ENCODE results near the gene CPEB3. TPM values are rescaled to one million over a fixed set of nuclear protein-coding genes. Genes with fewer than 3 reads are reported as not detected.

CPEB3 gene
- total and polyA plus RNA-seq, 8 donors = 2.1 to 7.0 (median 4.4) TPM

DNA sequence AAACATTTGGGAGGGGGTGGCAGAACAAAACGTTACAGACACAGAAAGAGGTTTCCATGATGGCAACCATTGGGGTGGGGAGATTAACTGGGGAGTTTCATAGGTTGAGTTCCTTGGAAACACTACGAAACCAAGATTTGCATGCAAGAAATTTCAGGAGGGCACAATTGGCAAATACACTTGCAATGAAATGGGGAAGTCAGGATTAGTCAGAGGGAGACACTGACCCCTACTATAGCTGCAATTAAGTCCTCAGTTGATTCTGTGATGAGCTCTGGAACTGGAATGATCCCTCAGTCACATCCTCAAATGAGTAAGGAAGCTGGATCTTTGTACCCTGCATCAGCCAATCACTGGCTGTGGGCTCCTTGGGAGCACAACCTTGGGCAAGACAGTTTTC, 22.1 kb downstream of the CPEB3 start:
- WGBS, 2 donors = 92 to 94% methylated on average over 2 of the region's 2 CpGs
- no peak for FAIRE-seq

GRCh38 chr10:92267343-92267742, 23.5 kb downstream of the CPEB3 start:
- Histone ChIP-seq H3K27ac (no peak overlapping the region), H3K9me3 (no peaks in the 10 kb centered on the region), H3K36me3 (no peaks in the 10 kb centered on the region), H3K27me3 (no peaks in the 10 kb centered on the region), H3K4me1 (peaks cover 0 to 2% (median 0%) of the 10 kb centered on the region in 3 donors), H3K4me3 (no peak overlapping the region)
- FAIRE-seq (no peak), DNase-seq (no peak), ATAC-seq (no peak)
- intact Hi-C loops (cut with DNase I) = no loop called here
- no peak for TF ChIP-seq CTCF (IDR thresholded peaks at IDR 0.05)

More for the DNA sequence above, 22.1 kb downstream of the CPEB3 start:
- no peaks in the 10 kb centered on the region for H3K9me3 ChIP-seq
- no peak for ATAC-seq
- no peak for DNase-seq
- H3K36me3 ChIP-seq = no peaks in the 10 kb centered on the region
- no peak for TF ChIP-seq CTCF (IDR thresholded peaks at IDR 0.05)
- H3K27ac ChIP-seq = no peak overlapping the region
- H3K4me3 ChIP-seq = no peak overlapping the region
- H3K27me3 ChIP-seq = no peaks in the 10 kb centered on the region
- intact Hi-C loops (cut with DNase I) = no loop called here
- H3K4me1 ChIP-seq = peaks cover 0 to 2% (median 0%) of the 10 kb centered on the region in 3 donors

- H3K4me1 ChIP-seq = peaks cover 0 to 2% (median 0%) of the 10 kb centered on the region in 3 donors
- H3K4me3 ChIP-seq = no peak overlapping the region
- 81 to 84% methylated on average over 2 of the region's 2 CpGs for WGBS, 2 donors
- no peak overlapping the region for H3K27ac ChIP-seq
- intact Hi-C loops (cut with DNase I) = no loop called here
- no peaks in the 10 kb centered on the region for H3K9me3 ChIP-seq
- DNase-seq = no peak
- no peaks in the 10 kb centered on the region for H3K27me3 ChIP-seq
- no peak for FAIRE-seq
- ATAC-seq = no peak
- no peak for TF ChIP-seq CTCF (IDR thresholded peaks at IDR 0.05)
- H3K36me3 ChIP-seq = no peaks in the 10 kb centered on the region
Observed at GRCh38 chr10:92265687-92266258, 25.1 kb downstream of the CPEB3 start.

GRCh38 chr10:92264249-92264648, 26.6 kb downstream of the CPEB3 start:
- 96 to 100% methylated on average over 2 of the region's 2 CpGs for WGBS, 2 donors
- Histone ChIP-seq H3K4me1 (peaks cover 0 to 2% (median 0%) of the 10 kb centered on the region in 3 donors), H3K9me3 (no peaks in the 10 kb centered on the region), H3K4me3 (no peak overlapping the region), H3K36me3 (no peaks in the 10 kb centered on the region), H3K27ac (no peak overlapping the region), H3K27me3 (no peaks in the 10 kb centered on the region)
- intact Hi-C loops (cut with DNase I) = no loop called here
- TF ChIP-seq CTCF (IDR thresholded peaks at IDR 0.05) = no peak
- DNase-seq (no peak), ATAC-seq (no peak), FAIRE-seq (no peak)

DNA sequence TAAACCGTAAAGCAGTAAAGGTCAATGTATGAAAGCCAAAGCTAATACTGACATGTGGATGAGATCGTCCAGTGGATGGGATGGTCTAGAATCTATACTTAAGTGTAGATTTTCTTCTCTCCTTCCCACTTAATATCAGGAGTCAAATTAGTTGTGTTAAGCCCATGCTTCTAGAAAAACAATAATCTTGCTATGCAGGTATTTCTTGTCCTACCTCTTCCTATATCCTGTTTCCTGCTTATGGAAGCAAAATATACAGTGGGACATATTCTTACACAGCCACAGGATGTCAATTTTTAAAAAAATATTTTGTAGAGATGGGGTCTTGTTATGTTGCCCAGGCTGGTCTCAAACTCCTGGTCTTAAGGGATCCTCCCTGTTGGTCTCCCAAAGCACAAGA, 27.5 kb downstream of the CPEB3 start:
- H3K27ac ChIP-seq = no peak overlapping the region
- FAIRE-seq (no peak), DNase-seq (no peak), ATAC-seq (no peak)
- 95 to 96% methylated on average over 2 of the region's 2 CpGs for WGBS, 2 donors
- no peaks in the 10 kb centered on the region for H3K36me3 ChIP-seq
- TF ChIP-seq CTCF (IDR thresholded peaks at IDR 0.05) = no peak
- H3K4me3 ChIP-seq = no peak overlapping the region
- H3K4me1 ChIP-seq = peaks cover 0 to 2% (median 0%) of the 10 kb centered on the region in 3 donors
- H3K27me3 ChIP-seq = no peaks in the 10 kb centered on the region
- intact Hi-C loops (cut with DNase I) = no loop called here
- H3K9me3 ChIP-seq = no peaks in the 10 kb centered on the region

Data from pancreas (tissue), 10 donors.